Gastroesophageal sphincter (tissue), 3 donors: ENCODE measurements around the gene KIF16B.

ENCODE experiments used
- CTCF ChIP-seq, 4 experiments: fragments of 200-600 bp in 2 of 4; fragments of 450-650 bp in 2 of 4; sonication (generic) in 1 of 4; IDR thresholded peaks; one replicate each; pipeline ENCODE4 v1.5.1; 2017 to 2019; ENCODE audit warnings: antibody characterized with exemption in 4 of 4, mild to moderate bottlenecking in 2 of 4, moderate library complexity in 2 of 4
- EP300 ChIP-seq: sonication (generic); formaldehyde crosslinking; IDR thresholded peaks from one replicate; pipeline ENCODE4 v1.6.1; 2017; ENCODE audit warnings: antibody characterized with exemption, mild to moderate bottlenecking

GRCh38 chr20:16608277-16608650, 35.0 kb upstream of the KIF16B start:
- no peak for TF ChIP-seq EP300
- TF ChIP-seq CTCF (IDR thresholded peaks at IDR 0.05), result no peak
